AG09309 (cell line): ENCODE results near the gene GRIP1.
A peak's percentile ranks its signal among the peaks of the same experiment; 100 is the strongest.

Experiments
- DNase-seq: peaks from one replicate; pipeline ENCODE4 v3.0.0-alpha.2; 2010; ENCODE audit warnings: low read depth
- H3K4me3 ChIP-seq: 2 replicates; pipeline ENCODE4 v1.5.1; 2011; ENCODE audit warnings: mild to moderate bottlenecking, low read depth, low read length, moderate library complexity; ENCODE audit not compliant: control insufficient read depth
- TF ChIP-seq, protein P1 (sequence below): IDR thresholded peaks from 2 replicates; pipeline ENCODE4 v1.5.1; 2011; ENCODE audit warnings: mild to moderate bottlenecking, low read depth, low read length, inconsistent platforms; ENCODE audit not compliant: insufficient read depth, control insufficient read depth; ENCODE audit errors: missing control alignments

Gene GRIP1

DNA sequence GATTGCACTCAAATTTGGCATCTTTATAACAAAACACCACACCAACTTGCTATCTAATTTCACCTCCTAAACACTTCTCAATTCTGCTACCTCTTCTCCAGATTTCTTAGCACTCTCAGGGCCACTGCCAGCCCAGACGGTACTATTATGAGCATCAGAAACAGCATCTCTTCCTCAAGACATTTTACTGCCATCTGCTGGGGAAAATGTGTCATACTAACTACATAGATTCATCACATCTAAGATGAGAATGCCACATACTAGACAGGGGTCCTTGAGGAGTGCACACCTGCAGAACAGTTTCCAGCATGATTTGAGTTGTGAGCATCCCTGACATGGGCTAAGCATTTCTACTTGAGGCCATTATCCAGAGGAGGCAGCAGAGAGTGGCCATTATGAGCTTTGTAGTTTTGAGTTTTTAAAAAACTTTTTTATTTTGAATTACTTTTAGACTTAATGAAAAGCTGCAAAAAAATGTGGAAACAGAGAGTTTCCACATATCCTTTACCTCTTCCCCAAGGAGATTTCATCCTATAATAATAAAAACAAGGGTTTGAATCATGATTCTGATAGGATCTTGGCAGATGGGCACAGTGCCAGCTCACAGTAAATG, 15.1 kb upstream of the GRIP1 start:
- H3K4me3 ChIP-seq = no peak overlapping the region
- peak; percentile 43 for DNase-seq
- TF ChIP-seq, protein P1, sequence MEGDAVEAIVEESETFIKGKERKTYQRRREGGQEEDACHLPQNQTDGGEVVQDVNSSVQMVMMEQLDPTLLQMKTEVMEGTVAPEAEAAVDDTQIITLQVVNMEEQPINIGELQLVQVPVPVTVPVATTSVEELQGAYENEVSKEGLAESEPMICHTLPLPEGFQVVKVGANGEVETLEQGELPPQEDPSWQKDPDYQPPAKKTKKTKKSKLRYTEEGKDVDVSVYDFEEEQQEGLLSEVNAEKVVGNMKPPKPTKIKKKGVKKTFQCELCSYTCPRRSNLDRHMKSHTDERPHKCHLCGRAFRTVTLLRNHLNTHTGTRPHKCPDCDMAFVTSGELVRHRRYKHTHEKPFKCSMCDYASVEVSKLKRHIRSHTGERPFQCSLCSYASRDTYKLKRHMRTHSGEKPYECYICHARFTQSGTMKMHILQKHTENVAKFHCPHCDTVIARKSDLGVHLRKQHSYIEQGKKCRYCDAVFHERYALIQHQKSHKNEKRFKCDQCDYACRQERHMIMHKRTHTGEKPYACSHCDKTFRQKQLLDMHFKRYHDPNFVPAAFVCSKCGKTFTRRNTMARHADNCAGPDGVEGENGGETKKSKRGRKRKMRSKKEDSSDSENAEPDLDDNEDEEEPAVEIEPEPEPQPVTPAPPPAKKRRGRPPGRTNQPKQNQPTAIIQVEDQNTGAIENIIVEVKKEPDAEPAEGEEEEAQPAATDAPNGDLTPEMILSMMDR = peak; percentile 63

GRCh38 chr12:66692986-66693385, 14.1 kb upstream of the GRIP1 start:
- no peak for DNase-seq
- TF ChIP-seq, protein P1 = no peak
- no peak overlapping the region for H3K4me3 ChIP-seq

DNA sequence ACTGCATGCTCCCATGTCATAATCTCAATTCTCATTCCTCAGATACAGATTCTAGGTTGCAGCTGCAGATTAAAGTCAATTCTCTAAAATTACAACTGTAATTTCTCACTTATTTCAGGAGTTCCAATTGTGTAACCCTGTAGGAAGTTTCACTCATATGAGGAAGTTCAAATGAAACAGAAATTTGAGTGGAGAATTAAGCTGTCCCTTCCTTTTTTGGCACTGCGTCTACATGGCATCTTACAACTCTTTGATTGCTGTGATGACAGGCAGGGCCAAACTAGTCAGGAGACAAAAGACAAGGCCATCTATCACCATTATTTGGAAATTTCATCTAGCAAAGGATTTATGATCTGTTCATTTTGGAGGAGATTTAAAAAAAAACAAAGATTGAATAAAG, 13.3 kb upstream of the GRIP1 start:
- TF ChIP-seq, protein P1 = no peak
- no peak for DNase-seq
- no peak overlapping the region for H3K4me3 ChIP-seq

GRCh38 chr12:66688846-66689439, 10.1 kb upstream of the GRIP1 start:
- no peak for DNase-seq
- TF ChIP-seq, protein P1 = peak; percentile 47
- H3K4me3 ChIP-seq = no peak overlapping the region

- TF ChIP-seq, protein P1 = no peak
- DNase-seq = no peak
- H3K4me3 ChIP-seq = no peak overlapping the region
These were observed 5.3 kb upstream of the GRIP1 start for GRCh38 chr12:66684222-66684621.

DNA sequence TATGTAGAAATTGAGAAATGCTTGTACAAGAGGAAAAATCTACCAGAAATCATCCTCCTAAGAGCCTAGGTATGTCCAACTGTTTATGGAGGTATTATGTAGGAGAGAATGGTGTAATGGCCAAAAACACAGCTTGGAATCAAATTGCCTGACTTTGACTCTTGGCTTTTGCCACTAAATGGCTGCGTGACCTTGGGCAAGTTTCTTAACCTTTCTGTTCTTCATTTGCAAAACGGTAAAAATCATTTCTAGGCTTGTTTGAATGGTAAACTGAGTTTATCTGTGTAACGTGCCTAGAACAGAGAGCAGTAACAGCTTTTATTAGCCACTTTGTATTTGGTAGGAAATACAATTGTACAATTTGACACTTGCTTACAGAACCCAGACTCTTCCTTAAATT, 4.9 kb upstream of the GRIP1 start:
- DNase-seq = no peak
- TF ChIP-seq, protein P1 = no peak
- H3K4me3 ChIP-seq = no peak overlapping the region
